OCI-LY1 (cell line): ENCODE data around the gene OR2G3.

Source experiments
- CTCF ChIP-seq: fragments of 200-600 bp; sonication (generic), shearing (Covaris generic); IDR thresholded peaks from 2 replicates; pipeline ENCODE4 v1.5.1; 2017; ENCODE audit warnings: mild to moderate bottlenecking, antibody characterized with exemption, low read length, moderate library complexity, mixed read lengths
- EZH2 ChIP-seq: fragments of 200-600 bp; sonication (generic), shearing (Covaris generic); IDR thresholded peaks from 2 replicates; pipeline ENCODE4 v1.8.0; 2017; ENCODE audit warnings: borderline replicate concordance, mixed run types, mild to moderate bottlenecking, antibody characterized with exemption, low read length, moderate library complexity, mixed read lengths

GRCh38 chr1:247562198-247562597, 43.2 kb upstream of the OR2G3 start:
- TF ChIP-seq CTCF (no peak), EZH2 (no peak)
